ENCODE results near the gene UBE2E1.

DNA sequence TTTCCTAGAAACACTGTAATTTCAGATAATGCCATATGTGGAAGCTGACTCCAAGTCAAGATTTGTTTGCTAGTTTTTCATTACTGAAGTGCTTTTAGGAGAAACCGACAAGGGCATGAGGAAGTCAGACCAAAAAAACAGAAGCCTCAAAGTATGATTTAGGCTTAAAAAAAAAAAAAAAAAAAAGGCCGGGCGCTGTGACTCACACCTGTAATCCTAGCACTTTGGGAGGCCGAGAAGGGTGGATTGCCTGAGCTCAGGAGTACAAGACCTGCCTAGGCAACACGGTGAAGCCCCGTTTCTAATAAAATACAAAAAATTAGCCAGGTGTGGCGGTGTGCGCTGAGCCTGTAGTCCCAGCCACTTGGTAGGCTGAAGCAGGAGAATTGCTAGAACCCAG is 122.8 kb downstream of the UBE2E1 start:
- TF ChIP-seq CTCF (IDR thresholded peaks at IDR 0.05) = no peak
- TF ChIP-seq POLR2A (IDR thresholded peaks at IDR 0.05) = no peak
